Liver (tissue), 9 donors: ENCODE measurements around the gene DYNAP. TPM values are rescaled to one million over a fixed set of nuclear protein-coding genes. Genes with fewer than 3 reads are reported as not detected.
A peak's percentile ranks its signal among the peaks of the same experiment; 100 is the strongest.

ENCODE experiments used
- DNase-seq: peaks from one replicate; pipeline ENCODE4 v3.0.0-alpha.2; 2017; ENCODE audit warnings: low spot score
- H3K27ac ChIP-seq, 2 donors: one replicate each; pipeline ENCODE4 v1.7.0; 2013; ENCODE audit warnings: inconsistent platforms in 2 of 2, low read length in 2 of 2, control low read depth in 1 of 2, low read depth in 1 of 2, mild to moderate bottlenecking in 1 of 2
- H3K27me3 ChIP-seq, 4 donors: one replicate each; pipeline versions ENCODE4 v1.6.1 to v1.7.0; 2013; ENCODE audit warnings: low read length in 3 of 4, inconsistent platforms in 1 of 4, mild to moderate bottlenecking in 1 of 4, moderate library complexity in 1 of 4; ENCODE audit not compliant: control insufficient read depth in 4 of 4, insufficient read depth in 4 of 4
- H3K36me3 ChIP-seq, 4 donors: one replicate each; pipeline versions ENCODE4 v1.6.1 to v1.7.0; 2013; ENCODE audit warnings: low read length in 3 of 4, mild to moderate bottlenecking in 3 of 4, low read depth in 1 of 4, moderate library complexity in 1 of 4; ENCODE audit not compliant: control insufficient read depth in 4 of 4, insufficient read depth in 3 of 4
- H3K4me1 ChIP-seq, 4 donors: one replicate each; pipeline versions ENCODE4 v1.6.1 to v1.7.0; 2013; ENCODE audit warnings: low read length in 3 of 4, mild to moderate bottlenecking in 3 of 4, moderate library complexity in 1 of 4; ENCODE audit not compliant: control insufficient read depth in 4 of 4, insufficient read depth in 4 of 4
- H3K4me3 ChIP-seq, 3 donors: one replicate each; pipeline versions ENCODE4 v1.6.1 to v1.7.0; 2013; ENCODE audit warnings: low read length in 3 of 3, control low read depth in 1 of 3, low read depth in 1 of 3, mild to moderate bottlenecking in 1 of 3
- H3K9ac ChIP-seq, 2 donors: one replicate each; pipeline ENCODE4 v1.7.0; 2013; ENCODE audit warnings: low read length in 2 of 2, mild to moderate bottlenecking in 2 of 2, moderate library complexity in 2 of 2, control low read depth in 1 of 2, low read depth in 1 of 2
- H3K9me3 ChIP-seq, 4 donors: one replicate each; pipeline versions ENCODE4 v1.6.1 to v1.7.0; 2013; ENCODE audit warnings: low read length in 3 of 4; ENCODE audit not compliant: control insufficient read depth in 4 of 4
- ATF3 ChIP-seq: IDR thresholded peaks from 2 replicates; pipeline ENCODE4 v1.6.1; 2016; ENCODE audit warnings: antibody characterized with exemption
- EGR1 ChIP-seq, 2 donors: IDR thresholded peaks; 2 replicates each; pipeline ENCODE4 v1.6.1; 2016 to 2018; ENCODE audit warnings: antibody characterized with exemption in 2 of 2, low read depth in 2 of 2
- FOXA1 ChIP-seq: IDR thresholded peaks from 2 replicates; pipeline ENCODE4 v1.6.1; 2016; ENCODE audit warnings: antibody characterized with exemption
- FOXA2 ChIP-seq: IDR thresholded peaks from 2 replicates; pipeline ENCODE4 v1.6.1; 2016; ENCODE audit warnings: antibody characterized with exemption
- GABPA ChIP-seq, 2 donors: IDR thresholded peaks in 1 of 2; conservative IDR thresholded peaks in 1 of 2; 2 replicates each; pipeline ENCODE4 v1.6.1; 2016; ENCODE audit warnings: antibody characterized with exemption in 2 of 2, mild to moderate bottlenecking in 1 of 2, moderate library complexity in 1 of 2
- HNF4A ChIP-seq, 2 donors: conservative IDR thresholded peaks; 2 replicates each; pipeline ENCODE4 v1.6.1; 2016; ENCODE audit warnings: antibody characterized with exemption in 2 of 2, mild to moderate bottlenecking in 2 of 2
- HNF4G ChIP-seq: IDR thresholded peaks from 2 replicates; pipeline ENCODE4 v1.6.1; 2016; ENCODE audit warnings: antibody characterized with exemption
- JUND ChIP-seq, 2 donors: IDR thresholded peaks; 2 replicates each; pipeline ENCODE4 v1.6.1; 2016; ENCODE audit warnings: antibody characterized with exemption in 2 of 2
- MAX ChIP-seq: IDR thresholded peaks from 2 replicates; pipeline ENCODE4 v1.6.1; 2016; ENCODE audit warnings: antibody characterized with exemption
- NR2F2 ChIP-seq: IDR thresholded peaks from 2 replicates; pipeline ENCODE4 v1.6.1; 2016; ENCODE audit warnings: antibody characterized with exemption
- RAD21 ChIP-seq, 2 donors: IDR thresholded peaks; 2 replicates each; pipeline ENCODE4 v1.6.1; 2016; ENCODE audit warnings: antibody characterized with exemption in 2 of 2, mild to moderate bottlenecking in 2 of 2
- REST ChIP-seq: IDR thresholded peaks from 2 replicates; pipeline ENCODE4 v1.6.1; 2016; ENCODE audit warnings: antibody characterized with exemption, mild to moderate bottlenecking
- RXRA ChIP-seq, 2 donors: IDR thresholded peaks; 2 replicates each; pipeline ENCODE4 v1.6.1; 2017 to 2018; ENCODE audit warnings: antibody characterized with exemption in 2 of 2, mild to moderate bottlenecking in 1 of 2
- SP1 ChIP-seq: IDR thresholded peaks from 2 replicates; pipeline ENCODE4 v1.6.1; 2018; ENCODE audit warnings: antibody characterized with exemption, mild to moderate bottlenecking
- TAF1 ChIP-seq: conservative IDR thresholded peaks from 2 replicates; pipeline ENCODE4 v1.6.1; 2016; ENCODE audit warnings: antibody characterized with exemption, mild to moderate bottlenecking
- YY1 ChIP-seq: IDR thresholded peaks from 2 replicates; pipeline ENCODE4 v1.6.1; 2016; ENCODE audit warnings: antibody characterized with exemption, mild to moderate bottlenecking
- ZBTB33 ChIP-seq: IDR thresholded peaks from 2 replicates; pipeline ENCODE4 v1.6.1; 2016; ENCODE audit warnings: antibody characterized with exemption
- WGBS: extraction: QIAGEN DNeasy Blood & Tissue Kit; methylation state at CpG from one replicate; pipeline ENCODE4 v1.1.7; 2013; 5-methylcytosine and 5-hydroxymethylcytosine counted together
- polyA plus RNA-seq, 2 donors: library from polyadenylated mRNA; stranded (reverse) in 1 of 2; unstranded in 1 of 2; fragments of 200-250 nt in 1 of 2; fragments of >200 nt in 1 of 2; fragmentation: Nextera tagmentation in 1 of 2; extraction: Ambion mirVana in 1 of 2; gene quantifications; one replicate each; pipeline versions ENCODE4 v1.2.1 to v1.2.3, GENCODE V29; 2013 to 2015
- total RNA-seq, 2 donors: library from RNA; depleted of rRNA; stranded (reverse); fragments of >200 nt; gene quantifications; one replicate each; pipeline ENCODE4 v1.2.3, GENCODE V29; 2014
- donor health status: healthy.
- donor health status: healthy.
- donor health status: healthy.
- donor health status: healthy.
- donor health status: healthy.

The DYNAP gene
- total and polyA plus RNA-seq, 4 donors = not detected

- TF ChIP-seq ZBTB33 = no peak
- no peak for TF ChIP-seq ATF3
- TF ChIP-seq JUND (IDR thresholded peaks at IDR 0.05) = no peak
Observed at GRCh38 chr18:54585743-54586142, 5.3 kb upstream of the DYNAP start (continued).

- WGBS = 93% methylated on average over 6 of the region's 6 CpGs
- Histone ChIP-seq H3K9ac (no peak overlapping the region), H3K9me3 (no peaks in the 10 kb centered on the region), H3K27me3 (no peaks in the 10 kb centered on the region), H3K4me3 (no peak overlapping the region), H3K27ac (no peak overlapping the region), H3K36me3 (no peaks in the 10 kb centered on the region), H3K4me1 (peaks cover 0 to 6% (median 2%) of the 10 kb centered on the region in 4 donors)
- TF ChIP-seq RAD21 (IDR thresholded peaks at IDR 0.05) (no peak), FOXA2 (no peak), SP1 (no peak), HNF4A (conservative IDR thresholded peaks at IDR 0.05) (no peak)
- no peak for DNase-seq
Observed at GRCh38 chr18:54604211-54604610, 13.2 kb downstream of the DYNAP start.

- Histone ChIP-seq H3K4me3 (no peak overlapping the region), H3K9me3 (no peaks in the 10 kb centered on the region), H3K9ac (no peak overlapping the region), H3K4me1 (peaks cover 0 to 6% (median 2%) of the 10 kb centered on the region in 4 donors), H3K27ac (peak overlapping the region; percentile 89 to 99), H3K27me3 (no peaks in the 10 kb centered on the region), H3K36me3 (no peaks in the 10 kb centered on the region)
- no peak for TF ChIP-seq ATF3
- TF ChIP-seq EGR1 (IDR thresholded peaks at IDR 0.05; ENCODE audit: low read depth in 2 of 2) = no peak
- no peak for TF ChIP-seq FOXA1
- no peak for TF ChIP-seq REST
- TF ChIP-seq TAF1 = no peak
- TF ChIP-seq FOXA2 = no peak
- no peak for TF ChIP-seq YY1
- TF ChIP-seq RXRA (IDR thresholded peaks at IDR 0.05) = no peak
- TF ChIP-seq RAD21 (IDR thresholded peaks at IDR 0.05) = no peak
- TF ChIP-seq JUND (IDR thresholded peaks at IDR 0.05) = no peak
- no peak for TF ChIP-seq NR2F2
- TF ChIP-seq MAX = no peak
- no peak for TF ChIP-seq GABPA (IDR thresholded peaks at IDR 0.05 in 1 of 2, conservative IDR thresholded peaks at IDR 0.05 in 1 of 2)
- TF ChIP-seq HNF4G = no peak
- TF ChIP-seq ZBTB33 = no peak
- 89% methylated on average over 9 of the region's 9 CpGs for WGBS
- DNase-seq = no peak
Observed at GRCh38 chr18:54606835-54607212, 15.8 kb downstream of the DYNAP start.
